ENCODE results near the gene JMJD8. TPM values are rescaled to one million over a fixed set of nuclear protein-coding genes. Genes with fewer than 3 reads are reported as not detected.

Gene JMJD8
- total and polyA plus RNA-seq, 2 experiments from 2014 or later, result 48.5 to 82.5 TPM

- TF ChIP-seq ZNF331 (CRISPR knock-in tag; IDR thresholded peaks at IDR 0.05; ENCODE audit: low read depth), result no peak
- TF ChIP-seq CREB1 (CRISPR knock-in tag; IDR thresholded peaks at IDR 0.05; ENCODE audit: low read depth), result no peak
These were observed 24.0 kb downstream of the JMJD8 start (continued) for GRCh38 chr16:660132-660458.

GRCh38 chr16:659618-660017 is 24.5 kb downstream of the JMJD8 start:
- H3K4me3 ChIP-seq, result no peak overlapping the region
- H3K27ac Mint-ChIP-seq, result no peak overlapping the region
- H3K9me2 ChIP-seq (ENCODE audit: insufficient read depth), result no peaks in the 10 kb centered on the region
- H3K27ac ChIP-seq (ENCODE audit: low read depth), result no peak overlapping the region
- ATAC-seq, result no peak
- no peaks in the 10 kb centered on the region for H3K79me2 ChIP-seq (replicated peaks; ENCODE audit: insufficient read depth)
- H3K27me3 Mint-ChIP-seq (ENCODE audit: insufficient read depth, low read depth, poor library complexity), result peaks cover 4% of the 10 kb centered on the region
- no peaks in the 10 kb centered on the region for H3K4me1 ChIP-seq (ENCODE audit: insufficient read depth)
- H3K4me3 Mint-ChIP-seq, result no peak overlapping the region
- H3K9me3 Mint-ChIP-seq, result no peaks in the 10 kb centered on the region
- no peaks in the 10 kb centered on the region for H3F3A ChIP-seq (replicated peaks; ENCODE audit: low read depth)
- DNase-seq (ENCODE audit: low spot score), result no peak
- H3K4me1 Mint-ChIP-seq, result no peaks in the 10 kb centered on the region
- H4K20me1 ChIP-seq (replicated peaks; ENCODE audit: insufficient read depth), result no peaks in the 10 kb centered on the region
- TF ChIP-seq CTCF (conservative IDR thresholded peaks at IDR 0.05; ENCODE audit: low read depth in 2 of 2) (no peak), REST (IDR thresholded peaks at IDR 0.05; ENCODE audit: unreplicated experiment) (no peak), STAT1 (IDR thresholded peaks at IDR 0.05; ENCODE audit: unreplicated experiment) (no peak), JUNB (IDR thresholded peaks at IDR 0.05; ENCODE audit: unreplicated experiment) (no peak), ZNF462 (CRISPR knock-in tag; IDR thresholded peaks at IDR 0.05) (no peak)
- H3K27me3 ChIP-seq (ENCODE audit: insufficient read depth), result no peaks in the 10 kb centered on the region
- H3K36me3 ChIP-seq (ENCODE audit: insufficient read depth), result no peaks in the 10 kb centered on the region
- H3K36me3 Mint-ChIP-seq (ENCODE audit: low read depth), result peaks cover 8% of the 10 kb centered on the region; the same call in 1 of the 3 replicates
- no peak overlapping the region for H3K4me2 ChIP-seq
- H2AFZ ChIP-seq, result no peak overlapping the region
